Measurements from ENCODE around the gene SNTA1.

The SNTA1 gene

DNA sequence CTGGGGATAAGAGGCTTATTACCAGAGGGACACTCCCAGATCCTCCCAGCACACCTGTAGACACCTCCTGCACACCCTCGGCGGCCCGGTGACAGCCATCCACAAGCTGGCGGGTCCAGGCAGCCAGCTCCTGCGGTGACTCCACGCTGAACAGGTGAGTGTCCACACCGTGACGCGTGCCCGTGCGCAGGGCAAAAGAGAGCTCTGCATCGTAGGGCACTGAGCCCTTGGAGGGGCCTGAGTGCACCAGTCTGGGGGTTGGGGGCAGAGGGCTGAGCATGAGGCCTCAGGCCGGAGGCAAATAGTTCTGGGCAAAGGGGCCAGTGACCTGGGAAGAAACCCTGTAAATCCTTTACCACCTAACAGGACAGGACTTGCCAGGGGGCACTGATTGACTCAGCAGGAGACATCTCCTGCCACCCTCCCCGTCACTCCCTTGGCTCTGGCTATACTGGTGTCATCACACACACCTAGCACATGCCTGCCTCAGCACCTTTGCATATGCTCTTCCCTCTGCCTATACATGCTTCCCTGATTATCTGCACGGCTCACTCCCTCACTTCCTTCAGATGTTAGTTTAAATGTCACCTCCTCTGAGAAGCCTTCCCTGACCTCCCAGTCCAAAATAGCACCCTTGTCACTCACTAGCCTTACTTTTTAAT, 33.4 kb downstream of the SNTA1 start:
- no peak for TF ChIP-seq CTCF (IDR thresholded peaks at IDR 0.05; ENCODE audit: control insufficient read depth, insufficient read depth, low read depth, low read length, missing control alignments)
- H3K4me3 ChIP-seq (ENCODE audit: control insufficient read depth, low read depth, low read length) = no peak overlapping the region
- no peak for DNase-seq (ENCODE audit: low read depth)

DNA sequence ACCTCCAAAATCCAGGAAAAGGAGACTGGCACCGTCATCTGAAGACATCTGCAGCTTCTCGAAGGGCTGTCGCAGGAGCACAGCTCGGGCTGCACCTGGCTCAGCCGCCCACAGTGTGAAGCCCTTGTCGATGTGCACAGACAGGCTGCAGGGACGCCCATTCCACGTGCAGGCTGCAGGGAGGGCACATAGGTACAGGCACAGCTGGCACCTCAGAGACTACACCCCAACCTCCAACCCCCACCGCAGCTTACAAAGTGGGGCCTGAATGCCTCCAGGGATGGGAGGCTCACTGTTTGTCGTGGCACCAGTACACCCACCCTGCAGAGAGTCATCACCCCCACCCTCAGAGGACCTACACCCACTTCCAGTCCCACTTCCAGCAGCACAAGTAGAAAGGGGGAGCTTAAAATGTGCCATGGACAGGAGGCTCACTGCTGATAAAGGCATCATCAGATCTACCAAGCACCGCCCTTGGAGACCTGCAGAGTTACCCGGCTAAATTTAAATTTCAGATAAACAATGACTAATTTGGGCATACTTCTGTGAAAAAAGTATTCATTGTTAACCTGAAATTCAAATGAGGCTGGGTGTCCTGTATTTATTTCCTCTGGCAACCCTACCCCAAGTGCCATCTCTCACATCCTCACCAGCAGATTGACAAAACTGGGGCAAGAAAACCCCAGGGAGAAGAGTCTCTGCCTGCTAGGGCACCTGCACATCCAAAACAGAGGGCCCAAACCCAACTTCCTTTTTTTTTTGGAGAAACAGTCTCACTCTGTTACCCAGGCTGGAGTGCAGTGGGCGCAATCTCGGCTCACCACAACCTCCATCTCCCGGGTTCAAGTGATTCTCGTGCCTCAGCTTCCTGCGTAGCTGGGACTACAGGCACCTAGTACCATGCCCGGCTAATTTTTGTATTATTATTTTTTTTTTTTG, 34.6 kb downstream of the SNTA1 start:
- H3K4me3 ChIP-seq (ENCODE audit: control insufficient read depth, low read depth, low read length) = no peak overlapping the region
- no peak for TF ChIP-seq CTCF (IDR thresholded peaks at IDR 0.05; ENCODE audit: control insufficient read depth, insufficient read depth, low read depth, low read length, missing control alignments)
- no peak for DNase-seq (ENCODE audit: low read depth)

- TF ChIP-seq CTCF (IDR thresholded peaks at IDR 0.05; ENCODE audit: control insufficient read depth, insufficient read depth, low read depth, low read length, missing control alignments) = no peak
- DNase-seq (ENCODE audit: low read depth) = no peak
Observed at GRCh38 chr20:33408313-33408712, 35.2 kb downstream of the SNTA1 start.

GRCh38 chr20:33407796-33408195, 35.8 kb downstream of the SNTA1 start:
- H3K4me3 ChIP-seq (ENCODE audit: control insufficient read depth, low read depth, low read length) = no peak overlapping the region
- DNase-seq (ENCODE audit: low read depth) = no peak
- TF ChIP-seq CTCF (IDR thresholded peaks at IDR 0.05; ENCODE audit: control insufficient read depth, insufficient read depth, low read depth, low read length, missing control alignments) = no peak

More at GRCh38 chr20:33408313-33408712, 35.2 kb downstream of the SNTA1 start:
- no peak overlapping the region for H3K4me3 ChIP-seq (ENCODE audit: control insufficient read depth, low read depth, low read length)

DNA sequence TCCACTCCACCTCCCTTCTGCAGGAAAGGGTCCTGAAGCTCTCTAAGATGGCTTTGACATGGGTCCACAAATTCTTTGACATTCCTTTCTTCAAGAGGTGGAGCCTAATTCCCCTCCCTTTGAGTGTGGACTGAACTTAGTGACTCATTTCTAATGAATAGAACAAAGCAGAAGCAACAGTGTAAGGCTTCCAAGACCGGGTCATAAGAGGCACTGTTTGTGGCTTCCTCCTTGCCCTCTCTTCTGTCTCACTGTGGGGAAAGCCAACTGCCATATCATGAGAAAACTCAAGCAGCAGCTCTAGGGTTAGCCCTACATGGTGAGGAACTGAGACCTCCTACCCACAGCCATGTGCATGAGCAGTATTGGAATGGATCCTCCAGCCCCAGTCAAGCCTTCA, 36.3 kb downstream of the SNTA1 start:
- no peak for TF ChIP-seq CTCF (IDR thresholded peaks at IDR 0.05; ENCODE audit: control insufficient read depth, insufficient read depth, low read depth, low read length, missing control alignments)
- H3K4me3 ChIP-seq (ENCODE audit: control insufficient read depth, low read depth, low read length) = no peak overlapping the region
- no peak for DNase-seq (ENCODE audit: low read depth)

DNA sequence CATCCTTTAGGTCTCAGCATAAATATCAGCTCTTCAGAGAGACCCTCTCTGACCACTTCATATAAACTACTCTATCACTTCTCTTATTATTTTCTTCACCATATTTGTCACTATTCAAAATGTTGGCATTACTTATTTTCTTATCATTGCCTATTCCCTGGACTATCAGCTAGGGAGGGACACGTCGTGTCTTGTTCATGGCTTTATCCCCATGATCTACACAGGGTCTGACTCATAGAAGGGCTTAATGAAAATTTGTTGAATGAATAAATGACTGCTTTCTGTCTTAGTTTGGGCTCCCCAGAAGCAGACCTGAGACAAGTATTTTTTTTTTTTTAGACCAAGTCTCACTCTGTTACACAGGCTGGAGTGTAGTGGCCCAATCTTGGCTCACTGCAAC, 39.3 kb downstream of the SNTA1 start:
- DNase-seq (ENCODE audit: low read depth) = no peak
- no peak overlapping the region for H3K4me3 ChIP-seq (ENCODE audit: control insufficient read depth, low read depth, low read length)
- no peak for TF ChIP-seq CTCF (IDR thresholded peaks at IDR 0.05; ENCODE audit: control insufficient read depth, insufficient read depth, low read depth, low read length, missing control alignments)
